Mononuclear cell (primary cell): ENCODE measurements around the gene KMT2A. TPM values are rescaled to one million over a fixed set of nuclear protein-coding genes. Genes with fewer than 3 reads are reported as not detected.

ENCODE experiments used
- H3K27me3 ChIP-seq: 2 replicates; pipeline ENCODE4 v1.6.0; 2011; ENCODE audit warnings: low read length, control low read depth; ENCODE audit not compliant: insufficient read depth
- H3K4me1 ChIP-seq: 2 replicates; pipeline ENCODE4 v1.5.1; 2011; ENCODE audit warnings: mild to moderate bottlenecking, low read length, control low read depth; ENCODE audit not compliant: insufficient read depth
- H3K4me3 ChIP-seq: 2 replicates; pipeline ENCODE4 v1.5.1; 2011; ENCODE audit warnings: mild to moderate bottlenecking, low read length, moderate library complexity
- H3K9me3 ChIP-seq: 2 replicates; pipeline ENCODE4 v1.5.1; 2011; ENCODE audit warnings: low read depth, mild to moderate bottlenecking, control low read depth, low read length
- total RNA-seq: library from RNA; depleted of rRNA; stranded (reverse); fragments of >200 nt; gene quantifications from one replicate; pipeline ENCODE4 v1.2.3, GENCODE V29; 2012

KMT2A gene
- total RNA-seq, 1 donor, result 126 TPM

GRCh38 chr11:118491041-118491440 lies 54.7 kb downstream of the KMT2A start:
- no peaks in the 10 kb centered on the region for H3K9me3 ChIP-seq
- H3K4me3 ChIP-seq, result no peak overlapping the region
- no peaks in the 10 kb centered on the region for H3K27me3 ChIP-seq
- H3K4me1 ChIP-seq, result no peaks in the 10 kb centered on the region

GRCh38 chr11:118497831-118498230 lies 61.5 kb downstream of the KMT2A start:
- Histone ChIP-seq H3K4me1 (no peaks in the 10 kb centered on the region), H3K9me3 (no peaks in the 10 kb centered on the region), H3K27me3 (no peaks in the 10 kb centered on the region), H3K4me3 (no peak overlapping the region)

GRCh38 chr11:118503216-118503615 lies 66.9 kb downstream of the KMT2A start:
- Histone ChIP-seq H3K4me3 (no peak overlapping the region), H3K9me3 (no peaks in the 10 kb centered on the region), H3K27me3 (no peaks in the 10 kb centered on the region), H3K4me1 (no peaks in the 10 kb centered on the region)

- no peaks in the 10 kb centered on the region for H3K27me3 ChIP-seq
- H3K9me3 ChIP-seq, result no peaks in the 10 kb centered on the region
- no peak overlapping the region for H3K4me3 ChIP-seq
- H3K4me1 ChIP-seq, result peaks cover 3% of the 10 kb centered on the region
Observed at GRCh38 chr11:118511601-118512000, 75.3 kb downstream of the KMT2A start.

- no peaks in the 10 kb centered on the region for H3K9me3 ChIP-seq
- peaks cover 3% of the 10 kb centered on the region for H3K4me1 ChIP-seq
- H3K27me3 ChIP-seq, result no peaks in the 10 kb centered on the region
- H3K4me3 ChIP-seq, result no peak overlapping the region
Observed at GRCh38 chr11:118514103-118514502, 77.8 kb downstream of the KMT2A start.

GRCh38 chr11:118519549-118519948 lies 83.3 kb downstream of the KMT2A start:
- no peak overlapping the region for H3K4me3 ChIP-seq
- H3K27me3 ChIP-seq, result no peaks in the 10 kb centered on the region
- H3K4me1 ChIP-seq, result peaks cover 5% of the 10 kb centered on the region
- no peaks in the 10 kb centered on the region for H3K9me3 ChIP-seq

- no peak overlapping the region for H3K4me3 ChIP-seq
- H3K4me1 ChIP-seq, result peaks cover 14% of the 10 kb centered on the region
- no peaks in the 10 kb centered on the region for H3K27me3 ChIP-seq
- H3K9me3 ChIP-seq, result no peaks in the 10 kb centered on the region
Observed at GRCh38 chr11:118521892-118522311, 85.6 kb downstream of the KMT2A start.

GRCh38 chr11:118522571-118523072 lies 86.3 kb downstream of the KMT2A start:
- Histone ChIP-seq H3K4me1 (peaks cover 14% of the 10 kb centered on the region), H3K27me3 (no peaks in the 10 kb centered on the region)

GRCh38 chr11:118524356-118524755 lies 88.1 kb downstream of the KMT2A start:
- Histone ChIP-seq H3K4me1 (peaks cover 14% of the 10 kb centered on the region), H3K27me3 (no peaks in the 10 kb centered on the region), H3K4me3 (no peak overlapping the region), H3K9me3 (no peaks in the 10 kb centered on the region)

More at GRCh38 chr11:118522571-118523072, 86.3 kb downstream of the KMT2A start:
- H3K4me3 ChIP-seq, result no peak overlapping the region
- H3K9me3 ChIP-seq, result no peaks in the 10 kb centered on the region

GRCh38 chr11:118524757-118525470 lies 88.6 kb downstream of the KMT2A start:
- H3K4me1 ChIP-seq, result peaks cover 20% of the 10 kb centered on the region
- H3K9me3 ChIP-seq, result no peaks in the 10 kb centered on the region
- no peak overlapping the region for H3K4me3 ChIP-seq
- H3K27me3 ChIP-seq, result no peaks in the 10 kb centered on the region

GRCh38 chr11:118526688-118527087 lies 90.4 kb downstream of the KMT2A start:
- Histone ChIP-seq H3K4me3 (no peak overlapping the region), H3K9me3 (no peaks in the 10 kb centered on the region), H3K27me3 (peaks cover 3% of the 10 kb centered on the region), H3K4me1 (peaks cover 36% of the 10 kb centered on the region)

GRCh38 chr11:118527109-118527508 lies 90.8 kb downstream of the KMT2A start, which contains the start of gene TTC36:
Gene TTC36 (plus strand): TSS chr11:118527474. CDS start chr11:118527495, 21 bp downstream.
- peaks cover 3% of the 10 kb centered on the region for H3K27me3 ChIP-seq
- H3K9me3 ChIP-seq, result no peaks in the 10 kb centered on the region
- H3K4me1 ChIP-seq, result peaks cover 39% of the 10 kb centered on the region
- H3K4me3 ChIP-seq, result no peak within 1 kb of the TSS

GRCh38 chr11:118528511-118528910 lies 92.2 kb downstream of the KMT2A start:
- Histone ChIP-seq H3K9me3 (no peaks in the 10 kb centered on the region), H3K27me3 (peaks cover 3% of the 10 kb centered on the region), H3K4me1 (peaks cover 39% of the 10 kb centered on the region), H3K4me3 (no peak overlapping the region)

GRCh38 chr11:118529584-118530175 lies 93.4 kb downstream of the KMT2A start:
- Histone ChIP-seq H3K27me3 (peaks cover 3% of the 10 kb centered on the region), H3K4me1 (peaks cover 33% of the 10 kb centered on the region), H3K4me3 (peak overlapping the region; percentile 63), H3K9me3 (no peaks in the 10 kb centered on the region)

GRCh38 chr11:118530180-118530682 lies 93.9 kb downstream of the KMT2A start:
- H3K9me3 ChIP-seq, result no peaks in the 10 kb centered on the region
- H3K4me3 ChIP-seq, result peak overlapping the region; percentile 63
- peaks cover 28% of the 10 kb centered on the region for H3K4me1 ChIP-seq
- peaks cover 3% of the 10 kb centered on the region for H3K27me3 ChIP-seq
